OCI-LY7 (cell line): Measurements from ENCODE around the gene NEK2. TPM values are rescaled to one million over a fixed set of nuclear protein-coding genes. Genes with fewer than 3 reads are reported as not detected.

ENCODE experiments used
- BruUV-seq: library from RNA; stranded (reverse); fragments of 400-500 nt; replicated peaks from 2 replicates; lab custom pipeline; 2021; lab: Mats Ljungman, UMichigan
- CTCF ChIA-PET: fragments of 300-600 bp; sonication (Branson Sonifier 250); formaldehyde crosslinking; loops from one replicate; lab custom pipeline; 2022; ENCODE audit warnings: antibody characterized with exemption; ENCODE audit not compliant: unreplicated experiment; lab: Charles Lee
- POLR2A ChIA-PET: fragments of 300-600 bp; sonication (Branson Sonifier 250); formaldehyde crosslinking; loops from one replicate; lab custom pipeline; 2022; ENCODE audit warnings: antibody characterized with exemption; lab: Charles Lee
- DNase-seq: peaks from one replicate; pipeline ENCODE4 v3.0.0-alpha.2; 2015; ENCODE audit warnings: low spot score
- H2AFZ ChIP-seq: fragments of 200-600 bp; sonication (generic), shearing (Covaris generic); 2 replicates; pipeline ENCODE4 v1.6.1; 2014; ENCODE audit warnings: mild to moderate bottlenecking, antibody characterized with exemption, low read length, moderate library complexity
- H3K27ac ChIP-seq: fragments of 200-600 bp; sonication (generic); 2 replicates; pipeline ENCODE4 v1.5.1; 2014; ENCODE audit warnings: mixed run types, low read depth, mild to moderate bottlenecking, moderate library complexity, low read length, inconsistent platforms; ENCODE audit not compliant: poor library complexity, severe bottlenecking
- H3K36me3 ChIP-seq: fragments of 200-600 bp; sonication (generic); 2 replicates; pipeline ENCODE4 v1.6.1; 2014; ENCODE audit warnings: mild to moderate bottlenecking, antibody characterized with exemption, low read length, moderate library complexity, mixed read lengths; ENCODE audit not compliant: insufficient read depth
- H3K4me1 ChIP-seq: fragments of 200-600 bp; sonication (generic); 2 replicates; pipeline ENCODE4 v1.5.1; 2014; ENCODE audit warnings: mild to moderate bottlenecking, low read length; ENCODE audit not compliant: insufficient read depth, poor library complexity, severe bottlenecking
- H3K4me2 ChIP-seq: fragments of 200-600 bp; sonication (generic); 2 replicates; pipeline ENCODE4 v1.6.1; 2014; ENCODE audit warnings: mild to moderate bottlenecking, low read length
- H3K4me3 ChIP-seq: fragments of 200-600 bp; sonication (generic); 2 replicates; pipeline ENCODE4 v1.5.1; 2014; ENCODE audit warnings: mild to moderate bottlenecking, low read depth, low read length; ENCODE audit not compliant: poor library complexity, severe bottlenecking
- H3K79me2 ChIP-seq: fragments of 200-600 bp; sonication (generic); 2 replicates; pipeline ENCODE4 v1.6.1; 2016; ENCODE audit warnings: low read depth, mild to moderate bottlenecking, low read length, moderate library complexity, mixed read lengths; ENCODE audit not compliant: insufficient read depth
- H3K9me2 ChIP-seq: fragments of 200-600 bp; sonication (generic); 2 replicates; pipeline ENCODE4 v1.6.1; 2016; ENCODE audit warnings: mild to moderate bottlenecking, low read length, mixed read lengths; ENCODE audit not compliant: insufficient read depth
- H3K9me3 ChIP-seq: fragments of 200-600 bp; sonication (generic); 2 replicates; pipeline ENCODE4 v1.6.1; 2014; ENCODE audit warnings: mild to moderate bottlenecking, mixed run types, low read length, mixed read lengths
- H4K20me1 ChIP-seq: fragments of 200-600 bp; sonication (generic); 2 replicates; pipeline ENCODE4 v1.6.1; 2014; ENCODE audit warnings: mild to moderate bottlenecking, antibody characterized with exemption, low read length, moderate library complexity, mixed read lengths; ENCODE audit not compliant: insufficient read depth
- CTCF ChIP-seq: fragments of 200-600 bp; sonication (generic); conservative IDR thresholded peaks from 2 replicates; pipeline ENCODE4 v1.5.1; 2014; ENCODE audit warnings: mild to moderate bottlenecking, antibody characterized with exemption, low read length, moderate library complexity, mixed read lengths
- EZH2phosphoT487 ChIP-seq: fragments of 200-600 bp; sonication (generic); IDR thresholded peaks from 2 replicates; pipeline ENCODE4 v1.6.1; 2018; ENCODE audit warnings: low read depth, borderline replicate concordance, mild to moderate bottlenecking, mixed run types, antibody characterized with exemption, low read length, moderate library complexity, mixed read lengths
- intact Hi-C: fragments of 100-400 bp; cut with micrococcal nuclease; formaldehyde crosslinking; loops from one replicate; pipeline ENCODE4 v1.10.0; 2022; ENCODE audit not compliant: unreplicated experiment
- total RNA-seq, 2 experiments: library from RNA; depleted of rRNA in 1 of 2; stranded (reverse); fragments of >200 nt in 1 of 2; shearing (Covaris generic) in 1 of 2; gene quantifications; 2 replicates each; pipeline ENCODE4 v1.2.3, GENCODE V29; 2014 to 2022

NEK2 gene
- total RNA-seq, 2 experiments from 2014 or later: 55.9 to 69.0 TPM

DNA sequence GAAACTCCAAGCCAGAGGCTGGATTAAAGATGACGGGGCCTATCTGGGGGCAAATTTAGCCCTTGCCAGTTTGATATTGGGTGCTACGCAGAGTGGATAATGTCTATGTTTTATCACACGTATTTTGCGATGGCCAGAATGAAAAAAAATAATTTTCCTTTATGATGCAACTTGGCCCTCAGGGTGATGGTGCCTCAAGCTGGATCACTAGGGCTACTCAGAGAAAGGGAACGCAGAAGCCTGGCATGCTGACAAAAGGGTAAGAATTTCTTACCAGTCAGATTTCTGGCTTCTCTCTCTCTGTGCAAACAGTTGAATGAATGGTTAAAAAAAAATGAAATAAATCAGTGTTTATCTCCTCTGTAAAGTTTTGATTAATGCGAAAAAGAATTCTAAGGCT lies 32.6 kb upstream of the NEK2 start:
- DNase-seq: no peak
- no peaks in the 10 kb centered on the region for H3K79me2 ChIP-seq
- H3K9me3 ChIP-seq: no peaks in the 10 kb centered on the region
- H3K9me2 ChIP-seq: no peaks in the 10 kb centered on the region
- H2AFZ ChIP-seq: no peak overlapping the region
- H3K4me3 ChIP-seq: no peak overlapping the region
- H3K4me1 ChIP-seq: peaks cover 9% of the 10 kb centered on the region
- no peaks in the 10 kb centered on the region for H3K36me3 ChIP-seq
- POLR2A ChIA-PET: interaction anchor here (0.6 to 1.5 kb wide), 3 partner anchors 8 to 192 kb away, joined by 3 to 4 read pairs (median 4); no protein-coding TSS in a partner anchor
- intact Hi-C loops: no loop called here
- no peak for TF ChIP-seq EZH2phosphoT487
- TF ChIP-seq CTCF: no peak
- CTCF ChIA-PET: interaction anchor here (1.3 kb wide), 1 partner anchor 10 kb away, joined by 3 read pairs; no protein-coding TSS in a partner anchor
- no TSS peak for BruUV-seq
- H4K20me1 ChIP-seq: no peaks in the 10 kb centered on the region
- no peak overlapping the region for H3K4me2 ChIP-seq
- H3K27ac ChIP-seq: no peak overlapping the region

- POLR2A ChIA-PET: interaction anchor here (0.5 to 1.1 kb wide), 3 partner anchors 23 to 1372 kb away, joined by 3 to 4 read pairs (median 3); no protein-coding TSS in a partner anchor
- intact Hi-C loops: no loop called here
- Histone ChIP-seq H3K9me2 (no peaks in the 10 kb centered on the region), H3K36me3 (no peaks in the 10 kb centered on the region), H2AFZ (no peak overlapping the region), H3K4me3 (no peak overlapping the region), H3K4me1 (peaks cover 9% of the 10 kb centered on the region), H4K20me1 (no peaks in the 10 kb centered on the region), H3K9me3 (no peaks in the 10 kb centered on the region), H3K79me2 (no peaks in the 10 kb centered on the region), H3K4me2 (no peak overlapping the region), H3K27ac (no peak overlapping the region)
- BruUV-seq: no TSS peak
- TF ChIP-seq EZH2phosphoT487: no peak
- no peak for TF ChIP-seq CTCF
- CTCF ChIA-PET: no interaction called here
- DNase-seq: no peak
Observed at GRCh38 chr1:211705467-211706091, 30.2 kb upstream of the NEK2 start.

- Histone ChIP-seq H3K4me3 (no peak overlapping the region), H3K27ac (no peak overlapping the region), H4K20me1 (no peaks in the 10 kb centered on the region), H3K36me3 (no peaks in the 10 kb centered on the region), H3K79me2 (no peaks in the 10 kb centered on the region), H3K9me3 (no peaks in the 10 kb centered on the region), H3K9me2 (no peaks in the 10 kb centered on the region), H3K4me1 (peaks cover 10% of the 10 kb centered on the region), H2AFZ (no peak overlapping the region), H3K4me2 (no peak overlapping the region)
- intact Hi-C loops: no loop called here
- ChIA-PET CTCF (no interaction called here), POLR2A (interaction anchor here (0.5 to 1.1 kb wide), 3 partner anchors 23 to 235 kb away, joined by 3 to 4 read pairs (median 3); no protein-coding TSS in a partner anchor)
- BruUV-seq: no TSS peak
- TF ChIP-seq CTCF: no peak
- no peak for TF ChIP-seq EZH2phosphoT487
- DNase-seq: no peak
Observed at GRCh38 chr1:211704543-211704942, 29.1 kb upstream of the NEK2 start.
